ENCODE data around the gene PPP2R5A.

- no peak for TF ChIP-seq CTCF (conservative IDR thresholded peaks at IDR 0.05; ENCODE audit: low read length)
- TF ChIP-seq EZH2phosphoT487 (IDR thresholded peaks at IDR 0.05; ENCODE audit: borderline replicate concordance, low read depth, low read length): no peak
Observed at GRCh38 chr1:212323066-212323465, 37.9 kb downstream of the PPP2R5A start.
